ENCODE results near the gene HPS1. TPM values are rescaled to one million over a fixed set of nuclear protein-coding genes. Genes with fewer than 3 reads are reported as not detected.

Gene HPS1
- total RNA-seq, 1 experiment from 2014 or later, result 47.4 TPM

- Histone ChIP-seq H3K4me1 (ENCODE audit: insufficient read depth, low read length) (no peaks in the 10 kb centered on the region), H3K79me1 (ENCODE audit: insufficient read depth, low read depth, low read length, poor library complexity, severe bottlenecking) (no peaks in the 10 kb centered on the region), H3K56ac (ENCODE audit: insufficient read length, low read depth, low read length) (no peak overlapping the region), H2BK120ac (ENCODE audit: low read depth, low read length, poor library complexity, severe bottlenecking) (no peak overlapping the region), H3K23ac (ENCODE audit: insufficient read length, low read depth, low read length) (no peak overlapping the region), H3K9me3 (ENCODE audit: control insufficient read depth, low read depth, low read length) (no peaks in the 10 kb centered on the region), H2AFZ (ENCODE audit: low read length) (no peak overlapping the region), H3K79me2 (ENCODE audit: insufficient read depth, low read length) (no peaks in the 10 kb centered on the region), H2BK20ac (ENCODE audit: low read depth, low read length, poor library complexity, severe bottlenecking) (no peak overlapping the region), H3K9ac (ENCODE audit: extremely low read depth, insufficient read length, low read length) (no peak overlapping the region), H3K14ac (ENCODE audit: insufficient read depth, low read length) (no peak overlapping the region), H2BK12ac (ENCODE audit: insufficient read length, low read depth, low read length) (no peak overlapping the region), H2AK5ac (ENCODE audit: insufficient read length, low read length) (no peak overlapping the region), H2BK15ac (ENCODE audit: low read depth, low read length) (no peak overlapping the region), H2BK5ac (ENCODE audit: insufficient read length, low read length) (no peak overlapping the region), H4K8ac (replicated peaks; ENCODE audit: insufficient read length, low read depth, low read length) (no peak overlapping the region), H3T11ph (ENCODE audit: low read length) (no peak overlapping the region), H4K5ac (ENCODE audit: insufficient read length, low read depth, low read length) (no peak overlapping the region), H4K20me1 (ENCODE audit: control insufficient read depth, insufficient read depth, insufficient read length) (no peaks in the 10 kb centered on the region), H3K4ac (ENCODE audit: low read depth, low read length) (no peak overlapping the region), H3K4me2 (ENCODE audit: insufficient read depth, insufficient read length, low read length) (no peak overlapping the region), H4K91ac (ENCODE audit: insufficient read length, low read depth, low read length) (no peak overlapping the region), H3K23me2 (ENCODE audit: insufficient read length, low read depth, low read length, poor library complexity, severe bottlenecking) (peaks cover under 1% of the 10 kb centered on the region), H3K27me3 (ENCODE audit: insufficient read depth, low read length) (no peaks in the 10 kb centered on the region), H3K27ac (ENCODE audit: insufficient read length, low read depth, low read length) (no peak overlapping the region), H3K18ac (ENCODE audit: insufficient read length, low read depth, low read length) (no peak overlapping the region)
- no peaks in the 10 kb centered on the region; a peak in 1 of 7 replicates for H3K36me3 Mint-ChIP-seq (ENCODE audit: insufficient read depth in 1 of 3, low read depth in 3 of 3)
- no peak overlapping the region for H3K4me3 Mint-ChIP-seq
- H3K27ac Mint-ChIP-seq, result no peak overlapping the region
- H3K9me3 Mint-ChIP-seq, result no peaks in the 10 kb centered on the region
- peaks cover 0 to 4% of the 10 kb centered on the region in 2 experiments; a peak in 1 of 4 replicates for H3K4me1 Mint-ChIP-seq
- TF ChIP-seq CTCF (conservative IDR thresholded peaks at IDR 0.05), result no peak
- H3K27me3 Mint-ChIP-seq (ENCODE audit: low read depth), result no peaks in the 10 kb centered on the region; the same call in 1 of the 2 replicates
- WGBS (ENCODE audit: extremely low coverage, insufficient read length, low lambda C conversion rate), result no CpG with 5 or more reads among the region's 6 CpGs
- no peak for DNase-seq
These were observed 57.3 kb downstream of the HPS1 start for GRCh38 chr10:98389398-98389797.
